K562 (cell line): ENCODE results near the gene DYNC1I2. TPM values are rescaled to one million over a fixed set of nuclear protein-coding genes. Genes with fewer than 3 reads are reported as not detected.

Source experiments
- ATAC-seq: fragments of 200-7000 bp; cut with Tn5 transposase; 3 replicates; pipeline ENCODE4 v1.9.1; 2020; ENCODE audit warnings: moderate library complexity
- BruUV-seq: library from RNA; stranded (reverse); fragments of 400-500 nt; replicated peaks from 2 replicates; lab custom pipeline; 2021; lab: Mats Ljungman, UMichigan
- CTCF ChIA-PET: fragments of 300-600 bp; formaldehyde crosslinking; extraction: SDS; loops from one replicate; lab custom pipeline; 2021; ENCODE audit warnings: low intra/inter-chr PET ratio; lab: Yijun Ruan, JAX
- POLR2A ChIA-PET: fragments of 300-600, 350-650 bp; sonication (Branson Sonifier 250); formaldehyde crosslinking; extraction: SDS; loops from one replicate; lab custom pipeline; 2021; ENCODE audit warnings: antibody characterized with exemption, inconsistent platforms; lab: Yijun Ruan, JAX
- DNase-seq, 4 experiments: peaks; one replicate each; pipeline versions ENCODE4 v3.0.0 to v3.0.0-alpha.2; 2011 to 2018; ENCODE audit warnings: low spot score in 3 of 4, mixed read lengths in 3 of 4; ENCODE audit errors: extremely low read depth in 1 of 4
- FAIRE-seq: peaks from 2 replicates; lab custom pipeline; 2011; peaks lifted over from hg19 to GRCh38; lab: Jason Lieb, UNC
- H2AFZ ChIP-seq: 2 replicates; pipeline ENCODE4 v1.6.0; 2011; ENCODE audit warnings: low read depth, low read length, control low read depth, inconsistent platforms
- H3K27ac ChIP-seq: fragments of 200-600 bp; 3 replicates; pipeline ENCODE4 v1.8.0; 2011; ENCODE audit warnings: low read depth, mild to moderate bottlenecking, control low read depth, inconsistent platforms, low read length, moderate library complexity, mixed read lengths; ENCODE audit errors: extremely low read depth
- H3K27me3 ChIP-seq, 2 experiments: fragments of 300-600 bp in 1 of 2; 2 replicates in 1 of 2; 3 replicates in 1 of 2; pipeline versions ENCODE4 v1.6.0 to v1.8.0; 2011; ENCODE audit warnings: inconsistent platforms in 2 of 2, low read length in 2 of 2, mild to moderate bottlenecking in 1 of 2, mixed read lengths in 1 of 2, moderate library complexity in 1 of 2; ENCODE audit not compliant: control insufficient read depth in 2 of 2, insufficient read depth in 2 of 2
- H3K36me3 ChIP-seq: fragments of 300-600 bp; 3 replicates; pipeline ENCODE4 v1.8.0; 2011; ENCODE audit warnings: mild to moderate bottlenecking, low read length, inconsistent platforms; ENCODE audit not compliant: control insufficient read depth, insufficient read depth
- H3K4me1 ChIP-seq, 2 experiments: fragments of 200-600 bp in 1 of 2; replicated peaks in 1 of 2; 2 replicates in 1 of 2; 3 replicates in 1 of 2; pipeline versions ENCODE4 v1.5.1 to v1.8.0; 2011; ENCODE audit warnings: inconsistent platforms in 2 of 2, low read length in 2 of 2, mild to moderate bottlenecking in 1 of 2, mixed read lengths in 1 of 2, moderate library complexity in 1 of 2; ENCODE audit not compliant: control insufficient read depth in 2 of 2, insufficient read depth in 2 of 2
- H3K4me2 ChIP-seq: 2 replicates; pipeline ENCODE4 v1.6.1; 2011; ENCODE audit warnings: low read length, control low read depth, inconsistent platforms, mixed read lengths; ENCODE audit not compliant: insufficient read depth
- H3K4me3 ChIP-seq: fragments of 200-600 bp; sonication (generic), shearing (Covaris generic); 2 replicates; pipeline ENCODE4 v1.5.1; 2016; ENCODE audit warnings: control low read depth, inconsistent platforms
- H3K79me2 ChIP-seq: fragments of 200-600 bp; 3 replicates; pipeline ENCODE4 v1.8.0; 2011; ENCODE audit warnings: low read length, inconsistent platforms; ENCODE audit not compliant: control insufficient read depth, insufficient read depth
- H3K9ac ChIP-seq, 2 experiments: 2 replicates each; pipeline versions ENCODE4 v1.6.0 to v1.6.1; 2011; ENCODE audit warnings: low read depth in 2 of 2, low read length in 2 of 2, control low read depth in 1 of 2, inconsistent platforms in 1 of 2, mild to moderate bottlenecking in 1 of 2, mixed read lengths in 1 of 2; ENCODE audit not compliant: insufficient read depth in 1 of 2
- H3K9me1 ChIP-seq: one replicate; pipeline ENCODE4 v1.6.0; 2011; ENCODE audit warnings: inconsistent platforms, mild to moderate bottlenecking, low read length, moderate library complexity; ENCODE audit not compliant: control insufficient read depth, insufficient read depth
- H3K9me3 ChIP-seq: replicated peaks from 2 replicates; pipeline ENCODE4 v1.5.1; 2011; ENCODE audit warnings: low read depth, low read length, inconsistent platforms; ENCODE audit not compliant: control insufficient read depth, insufficient read depth
- H4K20me1 ChIP-seq: replicated peaks from 2 replicates; pipeline ENCODE4 v1.6.1; 2011; ENCODE audit warnings: low read length, inconsistent platforms, mixed read lengths; ENCODE audit not compliant: control insufficient read depth, insufficient read depth
- DACH1 ChIP-seq: fragments of 450-650 bp; IDR thresholded peaks from 2 replicates; pipeline ENCODE4 v1.6.1; 2018; ENCODE audit not compliant: partially characterized antibody
- MNT ChIP-seq, 2 experiments: fragments of 450-650 bp; conservative IDR thresholded peaks; 2 replicates each; pipeline ENCODE4 v1.6.1; 2017; ENCODE audit warnings: mild to moderate bottlenecking in 2 of 2, moderate library complexity in 2 of 2
- SAFB ChIP-seq: fragments of 200-400 bp; formaldehyde crosslinking; IDR thresholded peaks from 2 replicates; pipeline ENCODE4 v1.6.1; 2017; ENCODE audit warnings: low read depth, low read length, borderline replicate concordance
- SLC30A9 ChIP-seq: fragments of 250-450 bp; sonication (Bioruptor Pico); IDR thresholded peaks from 2 replicates; pipeline ENCODE4 v1.8.0; 2022; ENCODE audit warnings: mild to moderate bottlenecking, moderate library complexity
- TCF15 ChIP-seq: fragments of 250-450 bp; sonication (Bioruptor Pico); IDR thresholded peaks from 2 replicates; pipeline ENCODE4 v1.8.0; 2022; ENCODE audit warnings: moderate library complexity, mild to moderate bottlenecking, inconsistent platforms
- ZFP30 ChIP-seq: fragments of 250-450 bp; sonication (Bioruptor Pico); IDR thresholded peaks from 2 replicates; pipeline ENCODE4 v1.8.0; 2022; ENCODE audit warnings: moderate library complexity, mild to moderate bottlenecking, inconsistent platforms, borderline replicate concordance
- ZNF408 ChIP-seq: fragments of 250-450 bp; sonication (Bioruptor Pico); IDR thresholded peaks from 2 replicates; pipeline ENCODE4 v1.4.0; 2020; ENCODE audit warnings: low read depth, mild to moderate bottlenecking, moderate library complexity
- in situ Hi-C: fragments of 300-500 bp; cut with MboI; formaldehyde crosslinking; loops from 4 replicates; pipeline ENCODE4 v1.15.0; 2018; ENCODE audit warnings: inconsistent platforms, mixed read lengths
- intact Hi-C: fragments of 100-400 bp; cut with micrococcal nuclease; formaldehyde crosslinking; loops from 2 replicates; pipeline ENCODE4 v1.14.2; 2022
- polyA plus RNA-seq, 8 experiments: library from polyadenylated mRNA; depleted of rRNA in 4 of 8; stranded (reverse) in 5 of 8; unstranded in 3 of 8; fragments of >200 nt; fragmentation: Nextera tagmentation in 2 of 8; fragmentation: Illumina TruSeq in 1 of 8; extraction: Ambion mirVana in 2 of 8; extraction: Trizol in 1 of 8; gene quantifications; 2 replicates each; pipeline versions ENCODE4 v1.2.1 to v1.2.3, GENCODE V29; 2011 to 2014; ENCODE audit warnings: inconsistent platforms in 1 of 8, missing spikeins in 1 of 8
- total RNA-seq, 7 experiments: library from RNA; depleted of rRNA in 6 of 7; stranded (reverse); fragments of >200 nt in 6 of 7; fragmentation: Illumina TruSeq in 2 of 7; extraction: Trizol in 2 of 7; gene quantifications; 2 replicates each; pipeline versions ENCODE4 v1.2.1 to v1.2.3, GENCODE V29; 2011 to 2021; ENCODE audit warnings: low replicate concordance in 1 of 7

DYNC1I2 gene
- total and polyA plus RNA-seq, 9 of the 15 experiments (the other 6 are each of a cell fraction or from before 2014, with no cell fraction given), result 59.1 to 204 (median 100) TPM

GRCh38 chr2:171651667-171652415 lies 35.4 kb upstream of the DYNC1I2 start (continued):
- TF ChIP-seq ZFP30 (CRISPR knock-in tag), result peak; percentile 93
- TF ChIP-seq SAFB, result no peak
- no peak for TF ChIP-seq TCF15 (CRISPR knock-in tag)
- TF ChIP-seq ZNF408 (CRISPR knock-in tag), result no peak

- Histone ChIP-seq H3K79me2 (no peaks in the 10 kb centered on the region), H3K4me1 (no peaks in the 10 kb centered on the region), H3K9ac (no peak overlapping the region), H4K20me1 (no peaks in the 10 kb centered on the region)
- in situ Hi-C loops, result no loop called here
- POLR2A ChIA-PET, result interaction anchor here (0.5 kb wide), 1 partner anchor 256 kb away, joined by 3 read pairs; no protein-coding TSS in a partner anchor
- TF ChIP-seq MNT (conservative IDR thresholded peaks at IDR 0.05), result no peak
- TF ChIP-seq SLC30A9 (CRISPR knock-in tag), result no peak
- TF ChIP-seq DACH1, result no peak
- TF ChIP-seq, all 486 proteins: peak for 0
- no peak overlapping the region for H2AFZ ChIP-seq
- ATAC-seq (no peak), FAIRE-seq (no peak), DNase-seq (no peak)
- intact Hi-C loops, result no loop called here
- no TSS peak for BruUV-seq
- H3K36me3 ChIP-seq, result no peaks in the 10 kb centered on the region
- CTCF ChIA-PET, result no interaction called here
- H3K4me2 ChIP-seq, result no peak overlapping the region
- no peaks in the 10 kb centered on the region for H3K9me3 ChIP-seq
- no peak overlapping the region for H3K4me3 ChIP-seq
- H3K27ac ChIP-seq, result no peak overlapping the region
- H3K9me1 ChIP-seq, result no peaks in the 10 kb centered on the region
- H3K27me3 ChIP-seq, result no peaks in the 10 kb centered on the region
Observed at GRCh38 chr2:171652416-171652785, 34.9 kb upstream of the DYNC1I2 start.
